ENCODE results near the gene SIGLEC6.

The SIGLEC6 gene

DNA sequence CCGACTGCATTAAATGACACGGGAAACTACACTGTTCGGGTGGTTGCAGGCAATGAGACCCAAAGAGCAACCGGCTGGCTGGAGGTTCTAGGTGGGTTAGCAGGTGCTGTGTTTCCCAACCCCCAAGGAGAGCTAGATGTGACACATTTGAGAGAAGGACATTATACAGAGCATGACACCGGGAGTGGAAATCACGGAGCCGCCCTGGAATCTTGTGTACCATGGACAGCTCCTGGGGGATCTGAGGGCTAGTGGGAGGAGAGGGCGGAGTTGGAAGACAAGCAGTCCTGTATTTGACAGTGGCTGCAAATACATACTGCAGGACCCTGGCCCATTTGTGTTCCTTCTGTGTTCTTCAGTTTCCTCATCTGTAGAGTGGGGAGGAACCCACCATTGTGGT, 50.9 kb downstream of the SIGLEC6 start:
- Histone ChIP-seq H3K9me3 (replicated peaks in 1 of 11) (peaks cover 0 to 5% (median 0%) of the 10 kb centered on the region in 11 experiments; a peak in 2 of 22 replicates), H4K20me1 (peaks cover 0 to 14% (median 0%) of the 10 kb centered on the region in 11 experiments; a peak in 1 of 22 replicates), H3K27ac (no peak overlapping the region), H3K9ac (no peak overlapping the region), H3K4me1 (no peaks in the 10 kb centered on the region), H3K4me2 (no peak overlapping the region), H3K27me3 (no peaks in the 10 kb centered on the region), H3K36me3 (no peaks in the 10 kb centered on the region), H3K4me3 (no peak overlapping the region)
- TF ChIP-seq Cebpa-rat (IDR thresholded peaks at IDR 0.05) = no peak

DNA sequence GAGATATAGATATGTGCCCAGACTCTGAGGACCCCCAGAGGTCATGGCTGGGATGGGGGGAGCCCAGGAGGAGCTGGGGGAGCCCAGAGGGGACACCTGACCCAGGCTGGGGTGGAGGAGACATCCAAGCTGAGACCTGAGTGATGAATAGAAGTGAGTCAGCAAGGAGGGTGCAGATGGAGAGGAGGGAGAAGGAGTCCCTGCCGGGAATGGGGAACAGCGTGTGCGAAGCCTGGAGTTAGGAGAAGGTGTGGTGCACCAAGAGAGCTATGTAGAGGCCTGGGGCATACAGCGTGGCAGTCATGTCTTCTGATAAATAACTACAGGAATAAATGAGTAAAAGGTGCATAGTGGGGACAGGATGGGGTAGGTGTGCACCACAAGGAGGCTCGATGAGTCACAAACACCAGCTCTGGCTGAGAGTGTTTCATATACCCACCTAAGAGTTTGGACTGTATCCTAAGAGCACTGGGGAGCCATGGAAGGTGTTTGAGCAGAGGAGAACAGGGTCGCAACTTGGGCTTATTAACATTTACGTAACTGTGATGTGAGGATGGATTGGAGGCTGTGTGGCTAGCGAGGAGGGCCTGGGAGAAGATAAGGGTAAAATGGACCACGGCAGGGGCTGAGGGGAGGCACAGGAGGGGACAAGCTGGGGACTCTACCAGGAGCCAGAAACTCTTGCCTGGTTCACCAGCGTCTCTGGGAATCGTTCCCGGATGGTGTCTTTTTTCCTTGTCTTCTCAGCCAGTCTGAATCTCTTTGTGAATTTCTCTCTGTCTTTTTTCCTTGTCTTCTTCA, 51.7 kb downstream of the SIGLEC6 start:
- Histone ChIP-seq H3K4me3 (no peak overlapping the region), H3K9me3 (replicated peaks in 1 of 11) (peaks cover 0 to 5% (median 0%) of the 10 kb centered on the region in 11 experiments; a peak in 2 of 22 replicates), H3K27me3 (no peaks in the 10 kb centered on the region), H3K27ac (no peak overlapping the region), H3K4me1 (no peaks in the 10 kb centered on the region), H4K20me1 (peaks cover 0 to 14% (median 0%) of the 10 kb centered on the region in 11 experiments; a peak in 1 of 22 replicates), H3K36me3 (no peaks in the 10 kb centered on the region), H3K9ac (no peak overlapping the region), H3K4me2 (no peak overlapping the region)
- TF ChIP-seq Cebpa-rat (IDR thresholded peaks at IDR 0.05) = no peak

DNA sequence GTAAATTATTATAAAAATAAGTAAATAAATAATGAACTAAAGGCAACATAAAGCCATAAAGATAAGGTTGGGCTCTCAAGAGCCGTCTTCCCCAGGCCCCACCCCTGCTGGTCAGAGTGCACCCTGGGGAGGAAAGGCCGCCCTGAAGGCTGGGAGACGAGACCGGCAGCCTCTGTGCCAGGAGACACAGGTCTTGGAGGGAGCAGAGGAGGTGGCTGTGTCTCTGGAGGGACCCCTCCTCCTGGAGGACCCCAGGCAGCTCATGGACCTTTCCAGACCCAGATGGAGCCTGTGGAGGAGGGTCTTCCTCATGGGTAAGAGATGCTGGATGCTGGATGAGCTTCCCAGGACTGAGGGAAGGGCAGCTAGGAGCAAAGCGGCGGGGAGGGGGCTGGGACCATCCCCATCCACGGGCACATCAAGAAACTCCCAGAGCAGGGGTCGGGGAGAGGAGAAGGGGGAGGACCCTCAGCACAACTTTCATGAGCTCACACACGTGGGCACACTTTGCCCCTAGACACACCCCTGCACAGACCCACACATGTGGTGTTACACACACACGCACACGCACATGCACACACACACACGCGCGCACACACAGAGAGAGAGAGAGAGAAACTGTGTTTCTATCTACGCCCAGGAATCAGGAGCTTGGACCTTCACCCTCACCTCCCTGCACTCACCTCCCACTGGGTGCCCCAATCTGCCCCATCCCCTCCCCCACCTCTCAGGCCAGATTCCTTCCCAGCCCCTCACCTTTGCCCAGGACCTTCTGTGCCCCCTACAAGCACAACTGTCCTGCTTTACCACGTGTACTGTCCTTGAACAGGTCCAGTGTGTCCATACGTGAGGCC, 52.9 kb downstream of the SIGLEC6 start, which contains the start of gene CEACAM18:
CEACAM18 (plus strand) TSS at position 159 of the 854 bp plus-strand sequence.
- H3K36me3 ChIP-seq = no peaks in the 10 kb centered on the region
- H3K4me1 ChIP-seq = no peaks in the 10 kb centered on the region
- no peak within 1 kb of the TSS for H3K9ac ChIP-seq
- H3K4me3 ChIP-seq = no peak within 1 kb of the TSS
- H3K4me2 ChIP-seq = no peak within 1 kb of the TSS
- H3K27me3 ChIP-seq = no peaks in the 10 kb centered on the region
- no peak for TF ChIP-seq Cebpa-rat (IDR thresholded peaks at IDR 0.05)
- peaks cover 0 to 14% (median 0%) of the 10 kb centered on the region in 11 experiments; a peak in 1 of 22 replicates for H4K20me1 ChIP-seq
- H3K27ac ChIP-seq = no peak within 1 kb of the TSS
- H3K9me3 ChIP-seq (replicated peaks in 1 of 11) = peaks cover 0 to 5% (median 0%) of the 10 kb centered on the region in 11 experiments; a peak in 2 of 22 replicates

- peaks cover 0 to 5% (median 0%) of the 10 kb centered on the region in 11 experiments; a peak in 2 of 22 replicates for H3K9me3 ChIP-seq (replicated peaks in 1 of 11)
- no peaks in the 10 kb centered on the region for H3K4me1 ChIP-seq
- TF ChIP-seq Cebpa-rat (IDR thresholded peaks at IDR 0.05) = no peak
- H3K27me3 ChIP-seq = no peaks in the 10 kb centered on the region
- no peaks in the 10 kb centered on the region for H3K36me3 ChIP-seq
- no peak overlapping the region for H3K4me2 ChIP-seq
- no peak overlapping the region for H3K4me3 ChIP-seq
- no peak overlapping the region for H3K9ac ChIP-seq
- no peak overlapping the region for H3K27ac ChIP-seq
- H4K20me1 ChIP-seq = peaks cover 0 to 14% (median 0%) of the 10 kb centered on the region in 11 experiments; a peak in 1 of 22 replicates
These were observed 54.1 kb downstream of the SIGLEC6 start for GRCh38 chr19:51477344-51477743.

DNA sequence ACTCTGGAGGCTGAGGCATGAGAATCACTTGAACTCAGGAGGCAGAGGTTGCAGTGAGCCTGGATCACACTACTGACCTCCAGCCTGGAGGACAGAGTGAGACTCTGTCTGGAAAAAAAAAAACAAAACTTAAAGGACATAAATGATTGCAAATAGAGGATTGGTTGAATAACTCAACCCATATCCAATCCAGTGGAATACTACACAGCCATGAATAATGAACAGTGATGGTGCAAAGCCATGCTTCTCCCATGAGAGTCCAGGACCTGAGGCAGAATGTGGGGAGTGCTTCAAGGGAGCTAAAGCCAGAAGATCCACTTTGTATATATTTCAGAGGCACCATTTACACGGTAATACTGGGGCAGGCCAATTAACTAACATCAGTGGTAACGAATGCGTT, 55.3 kb downstream of the SIGLEC6 start:
- peaks cover 0 to 14% (median 0%) of the 10 kb centered on the region in 11 experiments; a peak in 1 of 22 replicates for H4K20me1 ChIP-seq
- no peaks in the 10 kb centered on the region for H3K27me3 ChIP-seq
- peaks cover 0 to 5% (median 0%) of the 10 kb centered on the region in 11 experiments; a peak in 2 of 22 replicates for H3K9me3 ChIP-seq (replicated peaks in 1 of 11)
- no peak for TF ChIP-seq Cebpa-rat (IDR thresholded peaks at IDR 0.05)
- H3K9ac ChIP-seq = no peak overlapping the region
- no peak overlapping the region for H3K27ac ChIP-seq
- no peaks in the 10 kb centered on the region for H3K36me3 ChIP-seq
- H3K4me1 ChIP-seq = no peaks in the 10 kb centered on the region
- H3K4me3 ChIP-seq = no peak overlapping the region
- H3K4me2 ChIP-seq = no peak overlapping the region

- H3K27me3 ChIP-seq = no peaks in the 10 kb centered on the region
- no peak overlapping the region for H3K4me3 ChIP-seq
- peaks cover 3 to 22% (median 19%) of the 10 kb centered on the region in 10 experiments for H3K4me1 ChIP-seq
- H3K9ac ChIP-seq = no peak overlapping the region
- TF ChIP-seq Cebpa-rat (IDR thresholded peaks at IDR 0.05) = no peak
- no peak overlapping the region for H3K4me2 ChIP-seq
- H3K9me3 ChIP-seq (replicated peaks in 1 of 11) = peaks cover 0 to 5% (median 0%) of the 10 kb centered on the region in 11 experiments; a peak in 2 of 22 replicates
- H3K27ac ChIP-seq = no peak overlapping the region
- no peaks in the 10 kb centered on the region for H3K36me3 ChIP-seq
- H4K20me1 ChIP-seq = no peaks in the 10 kb centered on the region
These were observed 58.3 kb downstream of the SIGLEC6 start for GRCh38 chr19:51473009-51473707.

DNA sequence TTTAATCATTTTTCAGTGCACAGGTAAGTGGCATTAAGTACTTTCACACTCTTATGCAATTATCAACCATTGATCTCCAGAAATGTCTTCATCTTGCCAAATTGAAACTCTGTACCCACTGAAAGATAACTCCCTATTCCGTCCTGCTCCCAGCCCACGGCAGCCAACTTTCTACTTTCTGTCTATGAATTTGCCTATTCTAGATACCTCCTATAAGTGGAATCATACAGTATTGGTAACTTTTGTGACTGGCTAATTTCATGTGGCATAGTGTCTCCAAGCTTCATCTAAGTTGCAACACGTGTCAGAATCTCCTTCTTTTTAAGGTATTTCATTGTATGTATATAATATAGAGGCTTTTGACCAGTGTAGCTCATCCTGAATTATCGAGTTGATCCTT, 58.9 kb downstream of the SIGLEC6 start:
- Histone ChIP-seq H3K4me2 (no peak overlapping the region), H3K27ac (no peak overlapping the region), H3K36me3 (no peaks in the 10 kb centered on the region), H3K9ac (no peak overlapping the region), H4K20me1 (no peaks in the 10 kb centered on the region), H3K4me1 (peaks cover 9 to 28% (median 24%) of the 10 kb centered on the region in 10 experiments), H3K27me3 (no peaks in the 10 kb centered on the region), H3K9me3 (replicated peaks in 1 of 11) (peaks cover 0 to 5% (median 0%) of the 10 kb centered on the region in 11 experiments; a peak in 2 of 22 replicates), H3K4me3 (no peak overlapping the region)
- TF ChIP-seq Cebpa-rat (IDR thresholded peaks at IDR 0.05) = no peak

DNA sequence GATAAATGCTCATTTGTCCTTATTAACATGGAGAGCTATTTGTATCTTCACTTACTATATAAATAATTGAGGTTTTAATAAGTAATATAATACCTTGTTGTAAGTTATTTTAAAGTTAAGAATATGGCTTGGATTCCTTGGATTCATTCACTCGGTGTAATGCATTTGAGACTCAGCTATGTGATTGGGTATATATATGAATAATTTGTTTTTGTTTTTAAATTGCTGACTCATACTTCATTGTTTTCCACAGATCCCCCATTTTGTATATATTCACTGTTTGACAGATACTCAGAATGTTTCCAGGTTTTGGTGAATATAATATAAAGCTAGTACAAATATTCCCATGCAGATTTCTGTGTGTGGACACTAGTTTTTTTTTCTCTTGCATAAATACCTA, 59.9 kb downstream of the SIGLEC6 start:
- Histone ChIP-seq H3K9me3 (replicated peaks in 1 of 11) (peaks cover 0 to 5% (median 0%) of the 10 kb centered on the region in 11 experiments; a peak in 2 of 22 replicates), H3K4me3 (no peak overlapping the region), H3K4me2 (no peak overlapping the region), H3K27me3 (no peaks in the 10 kb centered on the region), H3K36me3 (no peaks in the 10 kb centered on the region), H3K9ac (no peak overlapping the region), H3K4me1 (peaks cover 19 to 38% (median 29%) of the 10 kb centered on the region in 10 experiments), H3K27ac (no peak overlapping the region), H4K20me1 (no peaks in the 10 kb centered on the region)
- TF ChIP-seq Cebpa-rat (IDR thresholded peaks at IDR 0.05) = no peak
